Mesothelial cell of epicardium (in vitro differentiated cells): ENCODE measurements around the gene RMP24.

Experiments
- DNase-seq, 2 experiments: peaks; one replicate each; pipeline ENCODE4 v3.0.0; 2021; ENCODE audit warnings: low spot score in 2 of 2; ENCODE audit not compliant: unreplicated experiment in 2 of 2
- H3K27ac Mint-ChIP-seq: 2 replicates; pipeline ENCODE4 v1.8.0; 2021; ENCODE audit warnings: mixed read lengths
- H3K27me3 Mint-ChIP-seq: 2 replicates; pipeline ENCODE4 v1.8.0; 2021; ENCODE audit warnings: low read depth, mixed read lengths
- H3K36me3 Mint-ChIP-seq: 2 replicates; pipeline ENCODE4 v1.8.0; 2021; ENCODE audit warnings: mixed read lengths
- H3K4me1 Mint-ChIP-seq: 2 replicates; pipeline ENCODE4 v1.8.0; 2021; ENCODE audit warnings: mixed read lengths
- H3K4me3 Mint-ChIP-seq: 2 replicates; pipeline ENCODE4 v1.8.0; 2021; ENCODE audit warnings: mild to moderate bottlenecking, moderate library complexity, mixed read lengths
- H3K9me3 Mint-ChIP-seq: 2 replicates; pipeline ENCODE4 v1.8.0; 2021; ENCODE audit warnings: mixed read lengths
- CTCF ChIP-seq: fragments of 200-600 bp; sonication (generic); IDR thresholded peaks from one replicate; pipeline ENCODE4 v1.5.0; 2021; ENCODE audit warnings: antibody characterized with exemption; ENCODE audit not compliant: unreplicated experiment

Gene RMP24

GRCh38 chr18:35934891-35935290 is 37.6 kb upstream of the RMP24 start:
- Mint-ChIP-seq H3K4me1 (no peaks in the 10 kb centered on the region), H3K36me3 (no peaks in the 10 kb centered on the region), H3K27me3 (no peaks in the 10 kb centered on the region), H3K27ac (no peak overlapping the region), H3K4me3 (no peak overlapping the region), H3K9me3 (peaks cover 8% of the 10 kb centered on the region)
- no peak for DNase-seq
- TF ChIP-seq CTCF = no peak

GRCh38 chr18:35935805-35936204 is 36.7 kb upstream of the RMP24 start:
- Mint-ChIP-seq H3K4me3 (no peak overlapping the region), H3K4me1 (no peaks in the 10 kb centered on the region), H3K9me3 (peaks cover 4% of the 10 kb centered on the region), H3K27me3 (no peaks in the 10 kb centered on the region), H3K36me3 (no peaks in the 10 kb centered on the region), H3K27ac (no peak overlapping the region)
- DNase-seq = no peak
- TF ChIP-seq CTCF = no peak

- H3K27ac Mint-ChIP-seq = no peak overlapping the region
- no peak for TF ChIP-seq CTCF
- no peaks in the 10 kb centered on the region for H3K36me3 Mint-ChIP-seq
- DNase-seq = no peak
- H3K9me3 Mint-ChIP-seq = peaks cover 4% of the 10 kb centered on the region
- H3K4me3 Mint-ChIP-seq = no peak overlapping the region
- H3K4me1 Mint-ChIP-seq = no peaks in the 10 kb centered on the region
- no peaks in the 10 kb centered on the region for H3K27me3 Mint-ChIP-seq
Measured at GRCh38 chr18:35936951-35937350, 35.5 kb upstream of the RMP24 start.

GRCh38 chr18:35938158-35938557 is 34.3 kb upstream of the RMP24 start:
- no peaks in the 10 kb centered on the region for H3K27me3 Mint-ChIP-seq
- no peak for DNase-seq
- no peaks in the 10 kb centered on the region for H3K36me3 Mint-ChIP-seq
- peaks cover 4% of the 10 kb centered on the region for H3K9me3 Mint-ChIP-seq
- H3K27ac Mint-ChIP-seq = no peak overlapping the region
- no peak for TF ChIP-seq CTCF
- no peaks in the 10 kb centered on the region for H3K4me1 Mint-ChIP-seq
- H3K4me3 Mint-ChIP-seq = no peak overlapping the region

- no peaks in the 10 kb centered on the region for H3K27me3 Mint-ChIP-seq
- peaks cover 4% of the 10 kb centered on the region for H3K9me3 Mint-ChIP-seq
- no peak overlapping the region for H3K27ac Mint-ChIP-seq
- H3K4me3 Mint-ChIP-seq = no peak overlapping the region
- no peaks in the 10 kb centered on the region for H3K4me1 Mint-ChIP-seq
- DNase-seq = no peak
- no peaks in the 10 kb centered on the region for H3K36me3 Mint-ChIP-seq
- TF ChIP-seq CTCF = no peak
Measured at GRCh38 chr18:35938562-35938961, 33.9 kb upstream of the RMP24 start.

GRCh38 chr18:35939138-35939537 is 33.3 kb upstream of the RMP24 start:
- no peak for DNase-seq
- no peak for TF ChIP-seq CTCF
- Mint-ChIP-seq H3K27me3 (no peaks in the 10 kb centered on the region), H3K4me1 (no peaks in the 10 kb centered on the region), H3K4me3 (no peak overlapping the region), H3K9me3 (peaks cover 4% of the 10 kb centered on the region), H3K27ac (no peak overlapping the region), H3K36me3 (no peaks in the 10 kb centered on the region)
